ENCODE data around the gene ODF4.

DNA sequence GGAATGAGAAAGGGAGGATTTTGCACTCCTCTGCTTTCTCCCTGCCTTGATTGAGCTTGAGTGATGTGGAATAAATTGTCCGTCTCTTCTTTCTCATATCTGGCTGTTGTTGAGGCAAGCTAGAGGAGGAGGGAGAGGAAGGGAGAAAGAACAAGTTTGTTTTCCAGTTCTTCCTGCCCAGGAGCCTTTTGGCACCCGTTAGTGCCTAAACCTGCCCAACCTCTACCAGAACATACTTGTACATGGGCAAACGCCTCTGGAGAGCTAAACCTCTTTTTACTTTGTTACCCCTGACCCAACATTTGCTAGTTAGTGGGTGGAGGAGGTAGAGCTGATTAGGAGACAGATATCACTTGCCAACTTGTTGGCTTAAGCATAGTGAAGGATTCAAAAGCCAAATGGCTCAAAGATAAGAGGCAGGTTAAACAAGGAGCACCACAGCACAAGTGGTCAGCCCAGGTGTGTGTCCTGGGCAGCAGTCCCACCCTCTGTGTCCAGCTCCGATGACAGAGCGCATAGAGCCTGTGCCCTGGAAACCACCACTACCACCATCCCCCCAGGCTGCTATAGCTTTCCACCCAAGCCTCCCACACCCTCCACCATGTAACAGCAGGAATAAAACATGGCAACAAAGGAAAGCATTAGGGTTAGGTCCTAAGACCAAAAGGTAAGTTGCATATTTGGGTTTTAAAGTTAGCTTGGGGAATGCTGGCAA, 6.5 kb downstream of the ODF4 start:
- TF ChIP-seq, protein P1, sequence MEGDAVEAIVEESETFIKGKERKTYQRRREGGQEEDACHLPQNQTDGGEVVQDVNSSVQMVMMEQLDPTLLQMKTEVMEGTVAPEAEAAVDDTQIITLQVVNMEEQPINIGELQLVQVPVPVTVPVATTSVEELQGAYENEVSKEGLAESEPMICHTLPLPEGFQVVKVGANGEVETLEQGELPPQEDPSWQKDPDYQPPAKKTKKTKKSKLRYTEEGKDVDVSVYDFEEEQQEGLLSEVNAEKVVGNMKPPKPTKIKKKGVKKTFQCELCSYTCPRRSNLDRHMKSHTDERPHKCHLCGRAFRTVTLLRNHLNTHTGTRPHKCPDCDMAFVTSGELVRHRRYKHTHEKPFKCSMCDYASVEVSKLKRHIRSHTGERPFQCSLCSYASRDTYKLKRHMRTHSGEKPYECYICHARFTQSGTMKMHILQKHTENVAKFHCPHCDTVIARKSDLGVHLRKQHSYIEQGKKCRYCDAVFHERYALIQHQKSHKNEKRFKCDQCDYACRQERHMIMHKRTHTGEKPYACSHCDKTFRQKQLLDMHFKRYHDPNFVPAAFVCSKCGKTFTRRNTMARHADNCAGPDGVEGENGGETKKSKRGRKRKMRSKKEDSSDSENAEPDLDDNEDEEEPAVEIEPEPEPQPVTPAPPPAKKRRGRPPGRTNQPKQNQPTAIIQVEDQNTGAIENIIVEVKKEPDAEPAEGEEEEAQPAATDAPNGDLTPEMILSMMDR (IDR thresholded peaks at IDR 0.05 in 4 of 5, conservative IDR thresholded peaks at IDR 0.05 in 1 of 5) = no peak
- no peak for TF ChIP-seq POLR2A (IDR thresholded peaks at IDR 0.05)

Measured in gastrocnemius medialis (tissue), 4 donors.